H54 (cell line): ENCODE data around the gene PCBP1.
"Not testable (repeated sequence)": the region's sequence is repeated elsewhere in the genome, so short reads cannot be mapped to it uniquely, and the experiment has no call there.

Experiments used
- DNase-seq: peaks from one replicate; pipeline ENCODE4 v3.0.0; 2011; ENCODE audit warnings: low spot score, mixed read lengths; ENCODE audit not compliant: insufficient read length
- FAIRE-seq: peaks from 3 replicates; lab custom pipeline; 2011; peaks lifted over from hg19 to GRCh38; lab: Jason Lieb, UNC
- POLR2A ChIP-seq: IDR thresholded peaks from 2 replicates; pipeline ENCODE4 v1.6.1; 2011; ENCODE audit warnings: low read depth, mild to moderate bottlenecking, low read length

PCBP1 gene

GRCh38 chr2:70098032-70098431, 10.8 kb downstream of the PCBP1 start:
- DNase-seq (no peak), FAIRE-seq (no peak)
- no peak for TF ChIP-seq POLR2A

GRCh38 chr2:70099270-70099669, 12.0 kb downstream of the PCBP1 start:
- DNase-seq: no peak
- TF ChIP-seq POLR2A: no peak
- FAIRE-seq: no peak

DNA sequence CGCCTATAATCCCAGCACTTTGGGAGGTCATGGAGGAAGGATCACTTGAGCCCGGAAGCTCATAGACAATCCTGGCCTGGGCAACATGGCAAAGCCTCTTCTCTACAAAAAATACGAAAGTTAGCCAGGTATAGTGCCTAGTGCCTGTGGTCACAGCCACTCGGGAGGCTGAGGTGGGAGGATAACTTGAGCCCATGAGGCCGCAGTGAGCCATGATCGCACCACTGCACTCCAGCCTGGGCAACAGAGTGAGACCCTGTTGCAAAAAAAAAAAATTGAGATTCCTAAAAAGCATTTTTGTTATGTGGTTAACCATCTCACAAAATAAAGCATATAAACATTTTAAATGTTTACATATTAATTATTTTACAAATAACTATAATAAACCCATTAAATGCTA, 13.9 kb downstream of the PCBP1 start:
- DNase-seq (no peak), FAIRE-seq (no peak)
- no peak for TF ChIP-seq POLR2A

DNA sequence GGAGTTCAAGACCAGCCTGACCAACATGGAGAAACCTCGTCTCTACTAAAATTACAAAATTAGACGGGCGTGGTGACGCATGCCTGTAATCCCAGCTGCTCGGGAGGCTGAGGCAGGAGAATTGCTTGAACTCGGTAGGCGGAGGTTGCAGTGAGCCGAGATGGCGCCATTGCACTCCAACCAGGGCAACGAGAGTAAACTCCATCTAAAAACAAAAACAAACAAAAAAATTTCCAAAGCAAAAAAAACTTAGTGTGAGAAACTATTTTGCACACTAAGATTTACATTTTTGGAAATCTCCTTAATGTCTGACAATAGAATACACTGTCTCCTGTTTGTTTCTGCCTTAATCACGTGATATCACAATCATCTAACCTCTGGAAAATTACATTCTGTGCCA, 14.4 kb downstream of the PCBP1 start:
- not testable (repeated sequence) for FAIRE-seq, DNase-seq

GRCh38 chr2:70102323-70102905, 15.1 kb downstream of the PCBP1 start:
- not testable (repeated sequence) for DNase-seq, FAIRE-seq

- no peak for DNase-seq
- FAIRE-seq: no peak
- no peak for TF ChIP-seq POLR2A
These were observed 16.3 kb downstream of the PCBP1 start for GRCh38 chr2:70103531-70104061.

GRCh38 chr2:70104231-70105111, 17.2 kb downstream of the PCBP1 start:
- TF ChIP-seq POLR2A: no peak
- DNase-seq: no peak
- no peak for FAIRE-seq

- DNase-seq, FAIRE-seq: not testable (repeated sequence)
These were observed 18.9 kb downstream of the PCBP1 start for GRCh38 chr2:70106138-70106537.

GRCh38 chr2:70110397-70110796, 23.1 kb downstream of the PCBP1 start:
- not testable (repeated sequence) for DNase-seq, FAIRE-seq

- DNase-seq (no peak), FAIRE-seq (no peak)
- TF ChIP-seq POLR2A: no peak
These were observed 24.7 kb downstream of the PCBP1 start for GRCh38 chr2:70111752-70112591.

DNA sequence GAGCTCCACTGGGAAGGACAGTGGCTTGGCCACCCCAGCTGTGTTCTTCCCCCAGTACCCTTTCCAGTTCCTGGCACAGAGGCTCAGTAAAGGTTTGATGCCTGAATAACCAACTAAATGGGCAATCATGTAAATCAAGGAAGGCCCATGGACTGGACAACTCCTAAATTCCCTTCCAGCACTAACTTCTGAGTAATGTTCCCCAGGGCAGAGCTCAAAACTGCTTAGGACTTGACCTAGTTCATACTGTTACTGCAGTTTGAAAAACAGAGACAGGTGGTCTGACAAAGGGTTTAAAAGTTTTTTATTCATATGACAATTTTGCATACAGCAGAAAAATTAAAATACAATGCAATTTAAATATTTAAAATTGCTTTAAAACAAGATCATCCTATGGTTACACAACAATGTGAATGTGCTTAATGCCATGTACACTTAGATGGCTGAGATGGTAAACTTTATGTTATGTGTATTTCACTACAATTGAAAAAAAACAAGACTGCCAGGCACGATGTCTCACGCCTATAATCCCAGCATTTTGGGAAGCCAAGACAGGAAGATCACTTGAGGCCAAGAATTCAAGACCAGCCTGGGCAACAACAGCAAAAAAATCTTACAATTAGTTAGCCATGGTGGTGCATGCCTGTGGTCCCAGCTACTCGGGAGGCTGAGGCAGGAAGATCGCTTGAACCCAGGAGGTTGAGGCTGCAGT, 26.2 kb downstream of the PCBP1 start:
- FAIRE-seq: no peak
- no peak for DNase-seq
- TF ChIP-seq POLR2A: no peak

GRCh38 chr2:70115646-70116442, 28.6 kb downstream of the PCBP1 start:
- no peak for TF ChIP-seq POLR2A
- DNase-seq (no peak), FAIRE-seq (no peak)
